Osteocyte (in vitro differentiated cells): Measurements from ENCODE around the gene ZPR1. TPM values are rescaled to one million over a fixed set of nuclear protein-coding genes. Genes with fewer than 3 reads are reported as not detected.

Experiments used
- DNase-seq: peaks from one replicate; pipeline ENCODE4 v3.0.0; 2021; ENCODE audit warnings: mixed read lengths; ENCODE audit not compliant: unreplicated experiment; ENCODE audit errors: extremely low spot score
- H3K27ac Mint-ChIP-seq: one replicate; pipeline ENCODE4 v1.8.0; 2021; ENCODE audit warnings: mild to moderate bottlenecking, mixed read lengths; ENCODE audit not compliant: unreplicated experiment
- H3K27me3 Mint-ChIP-seq: one replicate; pipeline ENCODE4 v1.8.0; 2021; ENCODE audit warnings: mixed read lengths; ENCODE audit not compliant: unreplicated experiment
- H3K36me3 Mint-ChIP-seq: one replicate; pipeline ENCODE4 v1.8.0; 2021; ENCODE audit warnings: mixed read lengths; ENCODE audit not compliant: unreplicated experiment
- H3K4me1 Mint-ChIP-seq: one replicate; pipeline ENCODE4 v1.8.0; 2021; ENCODE audit warnings: mixed read lengths; ENCODE audit not compliant: unreplicated experiment
- H3K4me3 Mint-ChIP-seq: one replicate; pipeline ENCODE4 v1.8.0; 2021; ENCODE audit warnings: mild to moderate bottlenecking, moderate library complexity, mixed read lengths; ENCODE audit not compliant: unreplicated experiment
- H3K9me3 Mint-ChIP-seq: one replicate; pipeline ENCODE4 v1.8.0; 2021; ENCODE audit warnings: mixed read lengths; ENCODE audit not compliant: unreplicated experiment
- total RNA-seq: library from RNA; stranded (reverse); gene quantifications from 2 replicates; pipeline ENCODE4 v1.2.1, GENCODE V29; 2021
- TF ChIP-seq, protein P1 (sequence below): fragments of 200-600 bp; sonication (generic); IDR thresholded peaks from 2 replicates; pipeline ENCODE4 v1.5.0; 2021; ENCODE audit warnings: antibody characterized with exemption, mild to moderate bottlenecking, moderate library complexity

Gene ZPR1
- total RNA-seq, 1 donor from 2014 or later: 35.1 TPM

DNA sequence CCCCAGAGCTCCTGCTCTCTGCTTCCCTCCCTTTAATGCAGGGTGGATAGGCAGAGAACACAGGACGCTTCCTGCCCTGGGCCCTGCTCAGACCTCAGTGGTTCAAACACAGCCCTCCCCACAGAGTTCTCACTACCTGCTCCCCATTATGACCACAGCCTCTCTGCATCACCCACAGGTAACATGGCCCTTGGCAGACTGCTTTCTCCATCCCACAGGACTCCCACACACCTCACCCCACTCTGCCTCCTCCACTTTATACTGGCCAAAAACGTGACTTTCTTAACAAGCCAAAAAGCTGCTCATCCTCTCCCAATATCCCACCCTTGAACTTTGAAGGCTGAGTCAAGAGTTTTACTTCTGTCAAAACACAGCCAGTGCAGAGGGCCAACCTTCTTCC is 48.8 kb downstream of the ZPR1 start:
- Mint-ChIP-seq H3K4me1 (peaks cover 27% of the 10 kb centered on the region), H3K4me3 (no peak overlapping the region), H3K9me3 (no peaks in the 10 kb centered on the region), H3K27ac (no peak overlapping the region), H3K36me3 (peaks cover 2% of the 10 kb centered on the region), H3K27me3 (no peaks in the 10 kb centered on the region)
- TF ChIP-seq, protein P1, sequence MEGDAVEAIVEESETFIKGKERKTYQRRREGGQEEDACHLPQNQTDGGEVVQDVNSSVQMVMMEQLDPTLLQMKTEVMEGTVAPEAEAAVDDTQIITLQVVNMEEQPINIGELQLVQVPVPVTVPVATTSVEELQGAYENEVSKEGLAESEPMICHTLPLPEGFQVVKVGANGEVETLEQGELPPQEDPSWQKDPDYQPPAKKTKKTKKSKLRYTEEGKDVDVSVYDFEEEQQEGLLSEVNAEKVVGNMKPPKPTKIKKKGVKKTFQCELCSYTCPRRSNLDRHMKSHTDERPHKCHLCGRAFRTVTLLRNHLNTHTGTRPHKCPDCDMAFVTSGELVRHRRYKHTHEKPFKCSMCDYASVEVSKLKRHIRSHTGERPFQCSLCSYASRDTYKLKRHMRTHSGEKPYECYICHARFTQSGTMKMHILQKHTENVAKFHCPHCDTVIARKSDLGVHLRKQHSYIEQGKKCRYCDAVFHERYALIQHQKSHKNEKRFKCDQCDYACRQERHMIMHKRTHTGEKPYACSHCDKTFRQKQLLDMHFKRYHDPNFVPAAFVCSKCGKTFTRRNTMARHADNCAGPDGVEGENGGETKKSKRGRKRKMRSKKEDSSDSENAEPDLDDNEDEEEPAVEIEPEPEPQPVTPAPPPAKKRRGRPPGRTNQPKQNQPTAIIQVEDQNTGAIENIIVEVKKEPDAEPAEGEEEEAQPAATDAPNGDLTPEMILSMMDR: no peak
- peak; percentile 34 for DNase-seq

DNA sequence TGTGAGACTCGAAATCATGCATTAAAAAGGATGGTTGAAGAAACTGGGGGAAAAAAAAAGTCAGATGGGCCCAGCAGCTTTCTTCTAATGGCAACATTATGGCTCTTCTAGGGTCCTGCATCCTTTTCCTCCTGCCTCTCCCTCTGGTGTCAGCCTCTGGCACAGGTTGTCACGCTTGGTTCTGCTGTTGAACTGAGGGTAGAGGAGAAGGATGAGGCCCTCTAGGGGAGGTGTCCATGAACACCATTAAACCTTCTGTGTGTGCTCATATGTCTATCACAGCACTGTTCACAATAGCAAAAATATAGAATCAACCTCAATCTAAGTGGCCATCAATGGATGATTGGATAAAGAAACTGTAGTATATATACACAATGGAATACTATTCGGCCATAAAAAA is 51.1 kb downstream of the ZPR1 start:
- Mint-ChIP-seq H3K36me3 (peaks cover 2% of the 10 kb centered on the region), H3K27ac (no peak overlapping the region), H3K4me3 (no peak overlapping the region), H3K9me3 (no peaks in the 10 kb centered on the region), H3K27me3 (no peaks in the 10 kb centered on the region), H3K4me1 (peaks cover 11% of the 10 kb centered on the region)
- TF ChIP-seq, protein P1: no peak
- no peak for DNase-seq

DNA sequence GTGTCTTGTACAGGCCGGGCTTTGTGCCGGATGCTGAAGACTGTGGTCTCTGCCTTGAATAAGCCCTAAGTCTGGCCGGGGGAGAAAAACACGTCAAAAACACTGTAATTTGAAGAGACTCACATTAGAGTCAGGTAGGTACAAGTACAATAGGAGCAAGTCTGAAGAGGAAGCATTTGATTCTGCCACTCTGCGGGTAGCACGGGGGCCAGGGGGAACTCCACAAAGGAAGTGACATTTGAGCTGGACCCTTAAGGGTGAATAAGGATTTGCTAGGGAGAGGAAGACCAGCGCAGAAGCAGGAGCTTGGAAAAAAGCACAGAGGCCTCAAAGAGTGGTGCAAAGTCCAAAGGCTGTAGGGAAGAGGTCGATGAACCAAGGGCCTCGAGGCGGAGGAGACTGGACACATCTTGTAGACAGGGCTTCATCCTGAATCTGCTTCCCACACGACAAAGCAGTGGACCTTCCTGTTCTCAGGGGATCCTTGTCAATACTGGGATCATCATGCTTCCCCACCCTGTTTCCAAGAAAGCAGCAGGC is 53.8 kb downstream of the ZPR1 start:
- TF ChIP-seq, protein P1: no peak
- no peak overlapping the region for H3K4me3 Mint-ChIP-seq
- H3K9me3 Mint-ChIP-seq: no peaks in the 10 kb centered on the region
- DNase-seq: no peak
- H3K36me3 Mint-ChIP-seq: no peaks in the 10 kb centered on the region
- no peak overlapping the region for H3K27ac Mint-ChIP-seq
- peaks cover 13% of the 10 kb centered on the region for H3K4me1 Mint-ChIP-seq
- H3K27me3 Mint-ChIP-seq: no peaks in the 10 kb centered on the region

DNA sequence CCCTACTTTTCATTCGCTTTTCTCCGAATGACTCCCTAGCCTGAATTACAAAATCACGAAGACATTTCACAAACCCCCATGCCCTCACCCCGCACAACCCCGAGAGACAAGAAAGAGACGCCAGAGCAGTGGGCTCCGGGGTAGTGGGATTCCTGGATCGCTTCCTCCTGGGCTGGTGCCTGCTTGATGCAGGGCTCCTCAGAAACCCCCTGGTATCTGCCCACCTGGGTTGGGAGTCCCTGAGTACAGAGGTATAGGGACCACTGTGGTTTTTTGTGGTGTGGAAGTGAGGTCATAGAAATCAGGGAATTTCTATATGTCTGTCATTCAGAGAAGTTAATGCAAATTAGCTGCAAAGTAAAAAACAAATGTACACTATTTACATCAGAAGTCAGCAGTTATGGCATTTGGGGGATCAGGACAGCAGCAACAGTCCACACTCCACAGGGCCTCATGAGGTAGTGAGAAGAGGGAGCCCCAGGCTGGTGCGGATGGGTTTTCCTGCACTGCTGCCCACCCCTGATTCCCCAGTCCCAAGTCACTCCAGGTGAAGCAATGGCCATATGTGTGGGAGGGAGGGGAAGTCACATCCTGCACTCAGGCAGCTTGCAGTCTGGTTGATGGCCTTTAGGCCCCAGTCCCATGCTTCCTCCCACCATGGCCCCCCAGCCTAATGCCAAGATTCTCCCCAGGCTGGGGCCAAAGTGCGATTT is 54.6 kb downstream of the ZPR1 start:
- Mint-ChIP-seq H3K36me3 (no peaks in the 10 kb centered on the region), H3K9me3 (no peaks in the 10 kb centered on the region), H3K4me3 (no peak overlapping the region), H3K27ac (no peak overlapping the region), H3K27me3 (no peaks in the 10 kb centered on the region), H3K4me1 (peaks cover 19% of the 10 kb centered on the region)
- TF ChIP-seq, protein P1: no peak
- no peak for DNase-seq

DNA sequence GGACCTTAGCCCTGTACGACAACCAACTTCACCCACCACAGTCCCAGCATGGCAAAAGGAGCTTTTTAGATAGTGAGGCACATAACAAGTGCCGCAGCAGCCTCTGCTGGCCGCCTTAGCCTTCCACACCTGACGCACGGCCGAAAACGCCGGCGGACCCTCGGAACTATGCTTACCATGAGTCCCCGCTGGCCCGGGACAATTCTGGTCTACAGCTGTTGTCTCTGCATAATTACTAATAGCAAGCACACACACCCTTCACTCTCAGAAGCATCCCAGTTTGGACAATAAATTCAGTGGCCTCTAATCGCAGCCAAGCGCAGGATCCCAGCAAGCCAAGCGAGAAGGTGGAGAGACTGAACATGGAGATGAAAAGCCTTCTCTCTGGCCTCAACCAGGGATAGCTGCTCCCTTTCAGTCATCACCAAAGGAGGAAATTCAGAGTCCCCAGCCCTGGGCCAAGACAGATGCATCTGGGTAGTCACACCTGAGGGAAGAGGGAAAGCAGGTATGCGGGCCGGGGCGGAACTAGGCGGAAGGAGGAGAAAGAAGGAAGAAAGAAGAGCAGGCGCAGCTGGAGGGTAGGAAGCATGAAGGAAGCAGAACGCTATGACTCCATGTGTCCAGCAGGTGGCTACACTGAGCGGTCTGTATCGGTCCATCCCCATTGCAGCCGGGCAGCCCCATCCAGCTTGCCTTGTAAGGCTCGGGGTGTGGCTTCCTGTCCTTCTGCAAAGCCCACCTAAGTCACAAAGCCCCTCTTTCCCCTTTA is 55.4 kb downstream of the ZPR1 start:
- TF ChIP-seq, protein P1: peak; percentile 78
- Mint-ChIP-seq H3K36me3 (no peaks in the 10 kb centered on the region), H3K9me3 (no peaks in the 10 kb centered on the region), H3K27me3 (peaks cover 3% of the 10 kb centered on the region), H3K27ac (no peak overlapping the region), H3K4me3 (no peak overlapping the region), H3K4me1 (peaks cover 19% of the 10 kb centered on the region)
- no peak for DNase-seq
